IMR-90 (cell line): ENCODE results near the gene AKAP12. TPM values are rescaled to one million over a fixed set of nuclear protein-coding genes. Genes with fewer than 3 reads are reported as not detected.

ENCODE experiments used
- ATAC-seq: fragments of 200-7000 bp; cut with Tn5 transposase; 2 replicates; pipeline ENCODE4 v1.9.1; 2020; ENCODE audit warnings: low read depth, mild to moderate bottlenecking, moderate library complexity
- BruUV-seq: library from RNA; stranded (reverse); fragments of 400-500 nt; replicated peaks from 2 replicates; lab custom pipeline; 2021; lab: Mats Ljungman, UMichigan
- CTCF ChIA-PET: fragments of 300-600 bp; formaldehyde crosslinking; extraction: SDS; loops from one replicate; lab custom pipeline; 2021; ENCODE audit warnings: antibody characterized with exemption; lab: Yijun Ruan, JAX
- POLR2A ChIA-PET: fragments of 300-600 bp; sonication (Branson Sonifier 250); formaldehyde crosslinking; loops from one replicate; lab custom pipeline; 2022; ENCODE audit warnings: antibody characterized with exemption; ENCODE audit not compliant: unreplicated experiment; lab: Charles Lee
- DNase-seq: peaks from one replicate; pipeline ENCODE4 v3.0.0; 2013
- H2AFZ ChIP-seq: replicated peaks from 2 replicates; pipeline ENCODE3; 2013; ENCODE audit warnings: low read length, mild to moderate bottlenecking; ENCODE audit not compliant: poor library complexity
- H2AK5ac ChIP-seq: 2 replicates; pipeline ENCODE4 v1.6.1; 2013; ENCODE audit warnings: low read depth, low read length, inconsistent platforms
- H2AK9ac ChIP-seq: replicated peaks from 2 replicates; pipeline ENCODE3; 2013; ENCODE audit warnings: mild to moderate bottlenecking, low read depth, low read length, moderate library complexity; ENCODE audit not compliant: poor library complexity
- H2BK120ac ChIP-seq: 2 replicates; pipeline ENCODE4 v1.6.1; 2013; ENCODE audit warnings: low read depth, low read length, inconsistent platforms
- H2BK15ac ChIP-seq: 3 replicates; pipeline ENCODE4 v1.6.1; 2013; ENCODE audit warnings: low read depth, low read length, inconsistent platforms
- H2BK20ac ChIP-seq: 2 replicates; pipeline ENCODE4 v1.6.1; 2013; ENCODE audit warnings: low read depth, mild to moderate bottlenecking, inconsistent platforms, low read length, moderate library complexity
- H2BK5ac ChIP-seq: 2 replicates; pipeline ENCODE4 v1.6.1; 2013; ENCODE audit warnings: mild to moderate bottlenecking, low read depth, low read length, inconsistent platforms; ENCODE audit not compliant: poor library complexity, severe bottlenecking
- H3K14ac ChIP-seq: replicated peaks from 2 replicates; pipeline ENCODE4 v1.6.1; 2013; ENCODE audit warnings: low read depth, low read length, inconsistent platforms
- H3K18ac ChIP-seq: 2 replicates; pipeline ENCODE4 v1.6.1; 2013; ENCODE audit warnings: low read depth, low read length, control low read depth
- H3K23ac ChIP-seq: 2 replicates; pipeline ENCODE4 v1.6.1; 2013; ENCODE audit warnings: low read depth, low read length, inconsistent platforms
- H3K27ac ChIP-seq: 2 replicates; pipeline ENCODE4 v1.5.1; 2013; ENCODE audit warnings: mild to moderate bottlenecking, control low read depth, low read length; ENCODE audit not compliant: insufficient read depth
- H3K27me3 ChIP-seq: 2 replicates; pipeline ENCODE4 v1.6.1; 2013; ENCODE audit warnings: low read length; ENCODE audit not compliant: control insufficient read depth, insufficient read depth
- H3K36me3 ChIP-seq: 2 replicates; pipeline ENCODE4 v1.6.1; 2013; ENCODE audit warnings: low read length, mixed read lengths; ENCODE audit not compliant: control insufficient read depth, insufficient read depth
- H3K4ac ChIP-seq: 2 replicates; pipeline ENCODE4 v1.6.1; 2013; ENCODE audit warnings: low read depth, low read length, inconsistent platforms
- H3K4me1 ChIP-seq: 2 replicates; pipeline ENCODE4 v1.6.1; 2013; ENCODE audit warnings: low read length, mixed read lengths; ENCODE audit not compliant: control insufficient read depth, insufficient read depth
- H3K4me2 ChIP-seq: 2 replicates; pipeline ENCODE4 v1.6.1; 2013; ENCODE audit warnings: low read depth, mild to moderate bottlenecking, control low read depth, low read length, moderate library complexity
- H3K4me3 ChIP-seq: 2 replicates; pipeline ENCODE4 v1.5.1; 2013; ENCODE audit warnings: low read depth, mild to moderate bottlenecking, control low read depth, low read length, moderate library complexity; ENCODE audit not compliant: insufficient read depth
- H3K56ac ChIP-seq: 2 replicates; pipeline ENCODE4 v1.6.1; 2013; ENCODE audit warnings: low read length, inconsistent platforms; ENCODE audit not compliant: insufficient read depth; ENCODE audit errors: extremely low read depth
- H3K79me1 ChIP-seq, 2 experiments: 2 replicates each; pipeline ENCODE4 v1.6.1; 2013; ENCODE audit warnings: low read length in 2 of 2, inconsistent platforms in 1 of 2, low read depth in 1 of 2
- H3K9ac ChIP-seq: 2 replicates; pipeline ENCODE4 v1.6.1; 2013; ENCODE audit warnings: low read depth, low read length, control low read depth
- H3K9me1 ChIP-seq: 2 replicates; pipeline ENCODE4 v1.6.1; 2013; ENCODE audit warnings: low read length, inconsistent platforms; ENCODE audit not compliant: insufficient read depth
- H3K9me3 ChIP-seq: 2 replicates; pipeline ENCODE4 v1.6.1; 2013; ENCODE audit warnings: low read length; ENCODE audit not compliant: control insufficient read depth, insufficient read depth
- H4K20me1 ChIP-seq: 2 replicates; pipeline ENCODE4 v1.6.1; 2013; ENCODE audit warnings: low read length, inconsistent platforms; ENCODE audit not compliant: insufficient read depth
- H4K5ac ChIP-seq: 2 replicates; pipeline ENCODE4 v1.6.1; 2013; ENCODE audit warnings: mild to moderate bottlenecking, low read depth, low read length, control low read depth
- H4K8ac ChIP-seq, 2 experiments: 2 replicates each; pipeline ENCODE4 v1.6.1; 2013; ENCODE audit warnings: low read depth in 2 of 2, low read length in 2 of 2, control low read depth in 1 of 2, inconsistent platforms in 1 of 2
- H4K91ac ChIP-seq: 2 replicates; pipeline ENCODE4 v1.6.1; 2013; ENCODE audit warnings: low read depth, low read length, inconsistent platforms; ENCODE audit not compliant: insufficient read depth
- CEBPB ChIP-seq: IDR thresholded peaks from 2 replicates; pipeline ENCODE4 v1.6.1; 2012; ENCODE audit warnings: low read depth, low read length, improper control_type of control experiment
- CHD1 ChIP-seq: IDR thresholded peaks from 2 replicates; pipeline ENCODE4 v1.6.1; 2012; ENCODE audit warnings: low read depth, low read length, improper control_type of control experiment
- FOS ChIP-seq: fragments of 150-350 bp; IDR thresholded peaks from 2 replicates; pipeline ENCODE4 v1.6.1; 2016; ENCODE audit warnings: low read depth, low read length
- MAFK ChIP-seq: IDR thresholded peaks from 2 replicates; pipeline ENCODE4 v1.6.1; 2012; ENCODE audit warnings: low read depth, low read length, improper control_type of control experiment
- MAZ ChIP-seq: IDR thresholded peaks from 2 replicates; pipeline ENCODE4 v1.6.1; 2012; ENCODE audit warnings: low read depth, mild to moderate bottlenecking, low read length, improper control_type of control experiment, moderate library complexity, borderline replicate concordance
- MXI1 ChIP-seq: IDR thresholded peaks from 2 replicates; pipeline ENCODE4 v1.6.1; 2012; ENCODE audit warnings: low read depth, mild to moderate bottlenecking, low read length, moderate library complexity, borderline replicate concordance
- NFE2L2 ChIP-seq: fragments of 150-350 bp; IDR thresholded peaks from 2 replicates; pipeline ENCODE4 v1.6.1; 2016; ENCODE audit warnings: low read depth, mild to moderate bottlenecking, low read length
- POLR2A ChIP-seq: IDR thresholded peaks from 2 replicates; pipeline ENCODE4 v1.6.1; 2012; ENCODE audit warnings: mild to moderate bottlenecking, low read depth, low read length
- RAD21 ChIP-seq: IDR thresholded peaks from 2 replicates; pipeline ENCODE4 v1.6.1; 2012; ENCODE audit warnings: low read length, improper control_type of control experiment
- RCOR1 ChIP-seq: IDR thresholded peaks from 2 replicates; pipeline ENCODE4 v1.6.1; 2012; ENCODE audit warnings: mild to moderate bottlenecking, low read length, improper control_type of control experiment; ENCODE audit not compliant: insufficient replicate concordance
- RFX5 ChIP-seq: IDR thresholded peaks from 2 replicates; pipeline ENCODE4 v1.8.0; 2012; ENCODE audit warnings: low read depth, mild to moderate bottlenecking, low read length, moderate library complexity
- SMC3 ChIP-seq: fragments of 150-350 bp; IDR thresholded peaks from 2 replicates; pipeline ENCODE4 v1.6.1; 2016; ENCODE audit warnings: low read depth, mild to moderate bottlenecking, antibody characterized with exemption, low read length, moderate library complexity
- WGBS, 2 experiments: methylation state at CpG; one replicate each; pipeline versions ENCODE4 v1.1.5 to v1.1.7; 2013; ENCODE audit warnings: missing lambda C conversion rate in 2 of 2; ENCODE audit not compliant: insufficient read length in 1 of 2; ENCODE audit errors: extremely low coverage in 2 of 2; 5-methylcytosine and 5-hydroxymethylcytosine counted together
- dilution Hi-C: fragments of 300-500 bp; cut with HindIII; formaldehyde crosslinking; loops from one replicate; pipeline ENCODE4 v1.14.3; 2018; ENCODE audit warnings: low sequenced_read_pairs; ENCODE audit not compliant: unreplicated experiment
- in situ Hi-C: fragments of 300-500 bp; cut with MboI; formaldehyde crosslinking; loops from 3 replicates; pipeline ENCODE4 v1.14.3; 2019; ENCODE audit warnings: low sequenced_read_pairs, inconsistent platforms, mixed read lengths
- intact Hi-C: fragments of 100-400 bp; cut with micrococcal nuclease; formaldehyde crosslinking; loops from 2 replicates; pipeline ENCODE4 v1.10.0; 2022
- polyA plus RNA-seq, 3 experiments: library from polyadenylated mRNA; depleted of rRNA; stranded (reverse); fragments of >200 nt; gene quantifications; 2 replicates each; pipeline ENCODE4 v1.2.3, GENCODE V29; 2012; ENCODE audit warnings: low replicate concordance in 1 of 3
- total RNA-seq: library from RNA; depleted of rRNA; stranded (reverse); fragments of >200 nt; gene quantifications from 2 replicates; pipeline ENCODE4 v1.2.3, GENCODE V29; 2012
- TF ChIP-seq, protein P1 (sequence below): fragments of 150-350 bp; IDR thresholded peaks from 2 replicates; pipeline ENCODE4 v1.6.1; 2017; ENCODE audit warnings: mild to moderate bottlenecking, antibody characterized with exemption, low read length, low read depth
- TF ChIP-seq, protein P2 (sequence below): conservative IDR thresholded peaks from 2 replicates; pipeline ENCODE4 v1.5.1; 2012; ENCODE audit warnings: mild to moderate bottlenecking, low read depth, low read length, improper control_type of control experiment
- TF ChIP-seq, protein P3 (sequence below): fragments of 150-350 bp; IDR thresholded peaks from 2 replicates; pipeline ENCODE4 v1.6.1; 2016; ENCODE audit warnings: low read depth, mild to moderate bottlenecking, low read length, moderate library complexity, borderline replicate concordance

Gene AKAP12
- total and polyA plus RNA-seq, 2 of the 4 experiments (the other 2 are of a cell fraction) = 56.0 to 118 TPM

DNA sequence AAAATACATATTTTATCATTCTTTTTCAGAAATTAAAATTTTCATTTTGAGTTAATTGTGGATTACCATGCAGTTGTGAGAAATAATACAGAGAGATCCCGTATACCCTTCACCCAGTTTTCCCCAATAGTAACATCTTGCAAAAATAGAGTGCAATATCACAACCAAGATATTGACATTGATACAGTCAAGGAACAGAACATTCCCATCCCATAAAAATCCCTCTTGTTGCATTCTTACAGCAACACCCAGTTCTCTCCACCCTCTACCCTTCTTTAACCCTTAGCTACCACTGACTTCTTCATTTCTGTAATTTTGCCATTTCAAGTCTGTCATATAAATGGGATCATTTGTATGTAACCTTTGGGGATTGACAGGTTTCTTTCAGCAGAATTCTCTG is 6.9 kb upstream of the AKAP12 start:
- BruUV-seq = no TSS peak
- in situ Hi-C loops = no loop called here

More for the DNA sequence above, 6.9 kb upstream of the AKAP12 start:
- H2AK9ac ChIP-seq = no peak overlapping the region
- no peak overlapping the region for H3K23ac ChIP-seq
- no peak overlapping the region for H2BK20ac ChIP-seq
- no peak overlapping the region for H2AFZ ChIP-seq
- no peak overlapping the region for H2BK5ac ChIP-seq
- WGBS, 2 experiments = no CpG with 5 or more reads among the region's 1 CpG
- no peak overlapping the region for H4K91ac ChIP-seq
- H3K4me1 ChIP-seq = no peaks in the 10 kb centered on the region
- no peak overlapping the region for H3K4me3 ChIP-seq
- H2AK5ac ChIP-seq = no peak overlapping the region
- H3K18ac ChIP-seq = no peak overlapping the region
- H3K56ac ChIP-seq = no peak overlapping the region
- ChIA-PET CTCF (no interaction called here), POLR2A (no interaction called here)
- H3K4me2 ChIP-seq = no peak overlapping the region
- intact Hi-C loops (no loop called here), dilution Hi-C loops (no loop called here)
- H4K5ac ChIP-seq = no peak overlapping the region
- H3K27ac ChIP-seq = no peak overlapping the region
- TF ChIP-seq, protein P1, sequence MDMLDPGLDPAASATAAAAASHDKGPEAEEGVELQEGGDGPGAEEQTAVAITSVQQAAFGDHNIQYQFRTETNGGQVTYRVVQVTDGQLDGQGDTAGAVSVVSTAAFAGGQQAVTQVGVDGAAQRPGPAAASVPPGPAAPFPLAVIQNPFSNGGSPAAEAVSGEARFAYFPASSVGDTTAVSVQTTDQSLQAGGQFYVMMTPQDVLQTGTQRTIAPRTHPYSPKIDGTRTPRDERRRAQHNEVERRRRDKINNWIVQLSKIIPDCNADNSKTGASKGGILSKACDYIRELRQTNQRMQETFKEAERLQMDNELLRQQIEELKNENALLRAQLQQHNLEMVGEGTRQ = no peak
- TF ChIP-seq MXI1 (no peak), MAFK (no peak), RCOR1 (no peak), RAD21 (no peak), RFX5 (no peak), MAZ (no peak), SMC3 (no peak), CEBPB (no peak), CHD1 (no peak), FOS (no peak), NFE2L2 (no peak), POLR2A (no peak)
- TF ChIP-seq, protein P2, sequence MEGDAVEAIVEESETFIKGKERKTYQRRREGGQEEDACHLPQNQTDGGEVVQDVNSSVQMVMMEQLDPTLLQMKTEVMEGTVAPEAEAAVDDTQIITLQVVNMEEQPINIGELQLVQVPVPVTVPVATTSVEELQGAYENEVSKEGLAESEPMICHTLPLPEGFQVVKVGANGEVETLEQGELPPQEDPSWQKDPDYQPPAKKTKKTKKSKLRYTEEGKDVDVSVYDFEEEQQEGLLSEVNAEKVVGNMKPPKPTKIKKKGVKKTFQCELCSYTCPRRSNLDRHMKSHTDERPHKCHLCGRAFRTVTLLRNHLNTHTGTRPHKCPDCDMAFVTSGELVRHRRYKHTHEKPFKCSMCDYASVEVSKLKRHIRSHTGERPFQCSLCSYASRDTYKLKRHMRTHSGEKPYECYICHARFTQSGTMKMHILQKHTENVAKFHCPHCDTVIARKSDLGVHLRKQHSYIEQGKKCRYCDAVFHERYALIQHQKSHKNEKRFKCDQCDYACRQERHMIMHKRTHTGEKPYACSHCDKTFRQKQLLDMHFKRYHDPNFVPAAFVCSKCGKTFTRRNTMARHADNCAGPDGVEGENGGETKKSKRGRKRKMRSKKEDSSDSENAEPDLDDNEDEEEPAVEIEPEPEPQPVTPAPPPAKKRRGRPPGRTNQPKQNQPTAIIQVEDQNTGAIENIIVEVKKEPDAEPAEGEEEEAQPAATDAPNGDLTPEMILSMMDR = no peak
- TF ChIP-seq, protein P3, sequence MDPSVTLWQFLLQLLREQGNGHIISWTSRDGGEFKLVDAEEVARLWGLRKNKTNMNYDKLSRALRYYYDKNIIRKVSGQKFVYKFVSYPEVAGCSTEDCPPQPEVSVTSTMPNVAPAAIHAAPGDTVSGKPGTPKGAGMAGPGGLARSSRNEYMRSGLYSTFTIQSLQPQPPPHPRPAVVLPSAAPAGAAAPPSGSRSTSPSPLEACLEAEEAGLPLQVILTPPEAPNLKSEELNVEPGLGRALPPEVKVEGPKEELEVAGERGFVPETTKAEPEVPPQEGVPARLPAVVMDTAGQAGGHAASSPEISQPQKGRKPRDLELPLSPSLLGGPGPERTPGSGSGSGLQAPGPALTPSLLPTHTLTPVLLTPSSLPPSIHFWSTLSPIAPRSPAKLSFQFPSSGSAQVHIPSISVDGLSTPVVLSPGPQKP = no peak
- no peaks in the 10 kb centered on the region for H3K9me3 ChIP-seq
- no peaks in the 10 kb centered on the region for H3K79me1 ChIP-seq
- H3K36me3 ChIP-seq = no peaks in the 10 kb centered on the region
- no peak overlapping the region for H3K14ac ChIP-seq
- no peak overlapping the region for H4K8ac ChIP-seq
- no peak overlapping the region for H2BK15ac ChIP-seq
- H3K4ac ChIP-seq = no peak overlapping the region
- H4K20me1 ChIP-seq = no peaks in the 10 kb centered on the region
- no peak overlapping the region for H2BK120ac ChIP-seq
- ATAC-seq (no peak), DNase-seq (no peak)
- no peak overlapping the region for H3K9ac ChIP-seq
- H3K9me1 ChIP-seq = no peaks in the 10 kb centered on the region
- H3K27me3 ChIP-seq = peaks cover 13% of the 10 kb centered on the region
